PC-9 (cell line): ENCODE data around the gene MFSD6.

Experiments
- CTCF ChIP-seq: fragments of 200-600 bp; sonication (generic); conservative IDR thresholded peaks from 2 replicates; pipeline ENCODE4 v1.6.1; 2017; ENCODE audit warnings: mixed run types, antibody characterized with exemption, mild to moderate bottlenecking, moderate library complexity
- EZH2 ChIP-seq: fragments of 200-600 bp; sonication (generic); IDR thresholded peaks from 2 replicates; pipeline ENCODE4 v1.8.0; 2017; ENCODE audit warnings: antibody characterized with exemption, low read depth

GRCh38 chr2:190405070-190405469 lies 3.1 kb upstream of the MFSD6 start:
- TF ChIP-seq CTCF, result no peak
- no peak for TF ChIP-seq EZH2
